ENCODE results near the gene PHLDA1. TPM values are rescaled to one million over a fixed set of nuclear protein-coding genes. Genes with fewer than 3 reads are reported as not detected.

The PHLDA1 gene
- total and polyA plus RNA-seq, 2 of the 13 experiments (the other 11 are each of a cell fraction or from before 2014, with no cell fraction given) = 33.8 to 41.0 TPM

GRCh38 chr12:75997658-75998057 lies 33.9 kb downstream of the PHLDA1 start:
- ChIA-PET CTCF (ENCODE audit: low intra/inter-chr PET ratio, low total read pairs) (no interaction called here), POLR2A (no interaction called here)
- FAIRE-seq = no peak
- Histone ChIP-seq H3K27me3 (ENCODE audit: control insufficient read depth in 1 of 2, insufficient read depth in 2 of 2, low read length in 2 of 2) (no peaks in the 10 kb centered on the region), H3K4me1 (ENCODE audit: insufficient read depth, low read length) (peaks cover 19% of the 10 kb centered on the region), H2AFZ (ENCODE audit: low read length) (no peak overlapping the region), H3K4me3 (replicated peaks in 1 of 3; ENCODE audit: insufficient read depth in 1 of 3, low read depth in 2 of 3, low read length in 3 of 3) (no peak overlapping the region), H3K27ac (ENCODE audit: extremely low read length, insufficient read depth, low read length) (no peak overlapping the region), H4K20me1 (ENCODE audit: insufficient read depth, low read length) (no peaks in the 10 kb centered on the region), H3K9ac (ENCODE audit: insufficient read depth, low read depth, low read length) (no peak overlapping the region), H3K36me3 (replicated peaks in 1 of 2; ENCODE audit: control insufficient read depth in 1 of 2, insufficient read depth in 2 of 2, low read length in 2 of 2) (no peaks in the 10 kb centered on the region), H3K9me3 (ENCODE audit: low read length) (no peaks in the 10 kb centered on the region), H3K4me2 (ENCODE audit: low read depth, low read length) (no peak overlapping the region), H3K79me2 (ENCODE audit: insufficient read depth, low read length) (no peaks in the 10 kb centered on the region)
- no peak for TF ChIP-seq JUND (CRISPR knock-in tag; IDR thresholded peaks at IDR 0.05)
- peak; percentile 39; the same call in 1 of the 2 replicates for TF ChIP-seq ZNF629 (CRISPR knock-in tag; conservative IDR thresholded peaks at IDR 0.05)
- in situ Hi-C loops (cut with HindIII; ENCODE audit: extremely low pct_ligation_motif_present, low pct_unique_long_range_greater_than_20kb) (no loop called here), intact Hi-C loops (cut with micrococcal nuclease; ENCODE audit: unreplicated experiment) (no loop called here)
- WGBS (ENCODE audit: low lambda C conversion rate) = 95% methylated on average over 3 of the region's 3 CpGs
- BruUV-seq (replicated peaks) = no TSS peak
- no peak for DNase-seq (ENCODE audit: low spot score)
- no peak for ATAC-seq

GRCh38 chr12:75996861-75997447 lies 34.6 kb downstream of the PHLDA1 start:
- ChIA-PET POLR2A (interaction anchor here (1.8 kb wide), 1 partner anchor 35 kb away, joined by 9 read pairs; the partner anchor contains the start of gene PHLDA1), CTCF (ENCODE audit: low intra/inter-chr PET ratio, low total read pairs) (no interaction called here)
- Histone ChIP-seq H3K9ac (ENCODE audit: insufficient read depth, low read depth, low read length) (no peak overlapping the region), H3K27me3 (ENCODE audit: control insufficient read depth in 1 of 2, insufficient read depth in 2 of 2, low read length in 2 of 2) (no peaks in the 10 kb centered on the region), H3K27ac (ENCODE audit: extremely low read length, insufficient read depth, low read length) (no peak overlapping the region), H3K79me2 (ENCODE audit: insufficient read depth, low read length) (no peaks in the 10 kb centered on the region), H3K36me3 (replicated peaks in 1 of 2; ENCODE audit: control insufficient read depth in 1 of 2, insufficient read depth in 2 of 2, low read length in 2 of 2) (no peaks in the 10 kb centered on the region), H3K9me3 (ENCODE audit: low read length) (no peaks in the 10 kb centered on the region), H3K4me3 (replicated peaks in 1 of 3; ENCODE audit: insufficient read depth in 1 of 3, low read depth in 2 of 3, low read length in 3 of 3) (no peak overlapping the region), H2AFZ (ENCODE audit: low read length) (no peak overlapping the region), H3K4me2 (ENCODE audit: low read depth, low read length) (no peak overlapping the region), H4K20me1 (ENCODE audit: insufficient read depth, low read length) (no peaks in the 10 kb centered on the region), H3K4me1 (ENCODE audit: insufficient read depth, low read length) (peaks cover 19% of the 10 kb centered on the region)
- BruUV-seq (replicated peaks) = no TSS peak
- TF ChIP-seq ZNF777 (CRISPR knock-in tag; IDR thresholded peaks at IDR 0.05) (no peak), ETV5 (CRISPR knock-in tag; IDR thresholded peaks at IDR 0.05; ENCODE audit: borderline replicate concordance) (no peak), MIER3 (CRISPR knock-in tag; IDR thresholded peaks at IDR 0.05; ENCODE audit: borderline replicate concordance) (no peak), THAP9 (CRISPR knock-in tag; IDR thresholded peaks at IDR 0.05; ENCODE audit: borderline replicate concordance) (no peak), ZNF503 (CRISPR knock-in tag; IDR thresholded peaks at IDR 0.05) (no peak)
- WGBS (ENCODE audit: low lambda C conversion rate) = 92% methylated on average over 1 of the region's 1 CpG
- ATAC-seq (no peak), DNase-seq (ENCODE audit: low spot score) (no peak), FAIRE-seq (no peak)
- in situ Hi-C loops (cut with HindIII; ENCODE audit: extremely low pct_ligation_motif_present, low pct_unique_long_range_greater_than_20kb) (no loop called here), intact Hi-C loops (cut with micrococcal nuclease; ENCODE audit: unreplicated experiment) (no loop called here)
